Measurements from ENCODE around the gene IYD.

Gene IYD

GRCh38 chr6:150413781-150414281, 45.0 kb downstream of the IYD start:
- no peak for DNase-seq (ENCODE audit: extremely low read depth, low read depth)
- no peak overlapping the region for H3K4me3 ChIP-seq (replicated peaks; ENCODE audit: low read depth, low read length)
- TF ChIP-seq, protein P1, sequence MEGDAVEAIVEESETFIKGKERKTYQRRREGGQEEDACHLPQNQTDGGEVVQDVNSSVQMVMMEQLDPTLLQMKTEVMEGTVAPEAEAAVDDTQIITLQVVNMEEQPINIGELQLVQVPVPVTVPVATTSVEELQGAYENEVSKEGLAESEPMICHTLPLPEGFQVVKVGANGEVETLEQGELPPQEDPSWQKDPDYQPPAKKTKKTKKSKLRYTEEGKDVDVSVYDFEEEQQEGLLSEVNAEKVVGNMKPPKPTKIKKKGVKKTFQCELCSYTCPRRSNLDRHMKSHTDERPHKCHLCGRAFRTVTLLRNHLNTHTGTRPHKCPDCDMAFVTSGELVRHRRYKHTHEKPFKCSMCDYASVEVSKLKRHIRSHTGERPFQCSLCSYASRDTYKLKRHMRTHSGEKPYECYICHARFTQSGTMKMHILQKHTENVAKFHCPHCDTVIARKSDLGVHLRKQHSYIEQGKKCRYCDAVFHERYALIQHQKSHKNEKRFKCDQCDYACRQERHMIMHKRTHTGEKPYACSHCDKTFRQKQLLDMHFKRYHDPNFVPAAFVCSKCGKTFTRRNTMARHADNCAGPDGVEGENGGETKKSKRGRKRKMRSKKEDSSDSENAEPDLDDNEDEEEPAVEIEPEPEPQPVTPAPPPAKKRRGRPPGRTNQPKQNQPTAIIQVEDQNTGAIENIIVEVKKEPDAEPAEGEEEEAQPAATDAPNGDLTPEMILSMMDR (IDR thresholded peaks at IDR 0.05; ENCODE audit: low read depth, low read length, missing control alignments), result no peak

- H3K4me3 ChIP-seq (replicated peaks; ENCODE audit: low read depth, low read length), result no peak overlapping the region
- DNase-seq (ENCODE audit: extremely low read depth, low read depth), result no peak
- TF ChIP-seq, protein P1 (IDR thresholded peaks at IDR 0.05; ENCODE audit: low read depth, low read length, missing control alignments), result no peak
Measured at GRCh38 chr6:150416128-150416527, 47.3 kb downstream of the IYD start.

DNA sequence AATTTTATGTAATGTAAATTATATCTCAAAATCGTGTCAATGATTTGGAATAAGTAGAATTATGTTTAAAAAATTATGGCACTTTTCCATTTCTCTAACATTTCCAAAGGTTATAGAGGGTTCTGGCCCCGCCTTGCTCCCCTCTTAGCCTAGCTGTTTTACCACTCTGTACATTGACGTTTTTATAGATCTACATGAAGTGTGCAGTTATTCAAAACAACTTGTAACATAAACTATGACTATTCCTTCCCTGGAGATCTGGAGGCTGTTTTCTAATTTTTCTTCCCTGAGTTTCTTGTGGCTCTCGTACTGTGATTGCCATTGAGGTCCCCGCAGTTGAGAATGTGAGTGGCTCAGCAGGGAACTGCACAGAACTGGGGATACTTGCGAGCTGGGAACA, 48.4 kb downstream of the IYD start:
- no peak for DNase-seq (ENCODE audit: extremely low read depth, low read depth)
- TF ChIP-seq, protein P1 (IDR thresholded peaks at IDR 0.05; ENCODE audit: low read depth, low read length, missing control alignments), result no peak
- no peak overlapping the region for H3K4me3 ChIP-seq (replicated peaks; ENCODE audit: low read depth, low read length)

DNA sequence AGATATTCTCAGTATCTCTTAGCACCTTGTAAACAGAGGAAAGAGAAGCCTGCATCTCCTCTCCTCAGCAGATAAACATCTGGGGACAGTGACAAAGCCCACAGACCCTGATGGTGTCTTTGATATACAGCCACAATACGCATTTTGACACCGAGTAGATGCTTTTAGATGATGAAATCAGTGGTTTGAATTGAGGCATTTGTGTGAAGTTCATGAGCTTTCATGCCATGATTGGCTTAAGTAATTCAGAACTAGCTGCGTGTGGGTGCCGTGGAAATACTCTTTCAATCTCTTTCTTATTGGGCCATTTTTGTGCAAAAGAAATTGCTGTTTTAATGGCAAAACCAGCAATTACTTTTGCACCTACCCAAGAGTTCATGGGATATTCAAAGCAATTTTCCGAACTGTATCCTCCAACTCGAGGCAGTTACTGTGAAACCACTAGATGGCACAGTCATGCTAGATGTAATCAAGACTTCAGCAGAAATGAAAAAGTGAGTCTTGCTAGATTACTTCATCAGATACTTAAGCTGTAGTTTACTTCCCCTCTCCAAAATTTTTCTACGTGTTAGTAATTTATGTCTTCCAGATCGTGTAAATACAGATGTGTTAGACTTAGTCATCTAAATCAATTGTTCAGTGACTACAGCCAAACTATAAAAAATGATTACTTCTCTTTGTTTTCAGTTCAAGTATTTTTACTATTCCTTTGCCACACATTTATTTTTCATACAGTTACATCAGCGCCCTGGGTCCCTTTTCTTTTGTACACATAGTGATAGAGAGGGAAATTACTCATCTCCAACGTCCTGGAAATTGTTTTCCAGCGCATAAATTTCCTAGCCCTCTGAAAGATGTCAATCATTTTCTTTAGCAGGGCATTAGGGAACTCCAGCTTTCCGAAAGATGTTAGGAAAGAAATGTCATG, 49.4 kb downstream of the IYD start:
- TF ChIP-seq, protein P1 (IDR thresholded peaks at IDR 0.05; ENCODE audit: low read depth, low read length, missing control alignments), result peak; percentile 76
- DNase-seq (ENCODE audit: extremely low read depth, low read depth), result peak; percentile 91
- peak overlapping the region; percentile 11; the same call in 1 of the 2 replicates for H3K4me3 ChIP-seq (replicated peaks; ENCODE audit: low read depth, low read length)

- H3K4me3 ChIP-seq (replicated peaks; ENCODE audit: low read depth, low read length), result peak overlapping the region; percentile 11; the same call in 1 of the 2 replicates
- TF ChIP-seq, protein P1 (IDR thresholded peaks at IDR 0.05; ENCODE audit: low read depth, low read length, missing control alignments), result peak; percentile 68
- peak; percentile 35 for DNase-seq (ENCODE audit: extremely low read depth, low read depth)
Measured at GRCh38 chr6:150418827-150419594, 50.2 kb downstream of the IYD start.

GRCh38 chr6:150420428-150420827, 51.6 kb downstream of the IYD start:
- DNase-seq (ENCODE audit: extremely low read depth, low read depth), result no peak
- TF ChIP-seq, protein P1 (IDR thresholded peaks at IDR 0.05; ENCODE audit: low read depth, low read length, missing control alignments), result no peak
- no peak overlapping the region for H3K4me3 ChIP-seq (replicated peaks; ENCODE audit: low read depth, low read length)
